GM12878 (cell line): Measurements from ENCODE around the gene DERL2. TPM values are rescaled to one million over a fixed set of nuclear protein-coding genes. Genes with fewer than 3 reads are reported as not detected.

Source experiments
- ATAC-seq: fragments of 200-7000 bp; cut with Tn5 transposase; 3 replicates; pipeline ENCODE4 v1.9.1; 2020; ENCODE audit warnings: mild to moderate bottlenecking, moderate library complexity
- BruUV-seq: library from RNA; stranded (reverse); fragments of 400-500 nt; replicated peaks from 2 replicates; lab custom pipeline; 2021; lab: Mats Ljungman, UMichigan
- CTCF ChIA-PET: fragments of 300-600 bp; sonication (Branson Sonifier 250); formaldehyde crosslinking; extraction: SDS; loops from one replicate; lab custom pipeline; 2021; ENCODE audit warnings: inconsistent platforms; lab: Yijun Ruan, JAX
- POLR2A ChIA-PET: fragments of 350-600 bp; formaldehyde crosslinking; extraction: SDS; loops from one replicate; lab custom pipeline; 2021; ENCODE audit warnings: inconsistent platforms; lab: Charles Lee
- RAD21 ChIA-PET: fragments of 300-600 bp; sonication (Branson Sonifier 250); formaldehyde crosslinking; loops from one replicate; lab custom pipeline; 2023; ENCODE audit warnings: antibody characterized with exemption; ENCODE audit not compliant: unreplicated experiment; lab: Charles Lee
- SMC1A ChIA-PET: fragments of 300-600 bp; sonication (Branson Sonifier 250); formaldehyde crosslinking; loops from one replicate; lab custom pipeline; 2023; ENCODE audit not compliant: unreplicated experiment, uncharacterized antibody; lab: Charles Lee
- DNase-seq: peaks from one replicate; pipeline ENCODE4 v3.0.0-alpha.2; 2011; ENCODE audit warnings: low read depth, low spot score
- FAIRE-seq: peaks from 3 replicates; lab custom pipeline; 2011; peaks lifted over from hg19 to GRCh38; lab: Jason Lieb, UNC
- H2AFZ ChIP-seq: 2 replicates; pipeline ENCODE4 v1.6.0; 2011; ENCODE audit warnings: low read depth, low read length, control low read depth; ENCODE audit not compliant: control insufficient read depth
- H3K27ac ChIP-seq: 2 replicates; pipeline ENCODE4 v1.5.1; 2011; ENCODE audit warnings: control low read depth; ENCODE audit not compliant: control insufficient read depth, insufficient read depth
- H3K27me3 ChIP-seq, 2 experiments: replicated peaks in 1 of 2; 2 replicates each; pipeline versions ENCODE4 v1.6.0 to v1.6.1; 2011; ENCODE audit warnings: low read length in 1 of 2; ENCODE audit not compliant: control insufficient read depth in 2 of 2, insufficient read depth in 2 of 2
- H3K36me3 ChIP-seq, 2 experiments: 2 replicates each; pipeline ENCODE4 v1.5.1; 2011; ENCODE audit warnings: low read length in 1 of 2; ENCODE audit not compliant: control insufficient read depth in 2 of 2, insufficient read depth in 2 of 2
- H3K4me1 ChIP-seq: 2 replicates; pipeline ENCODE4 v1.6.1; 2011; ENCODE audit warnings: mild to moderate bottlenecking, low read length, moderate library complexity, mixed read lengths; ENCODE audit not compliant: control insufficient read depth, insufficient read depth
- H3K4me2 ChIP-seq: 2 replicates; pipeline ENCODE4 v1.6.0; 2011; ENCODE audit warnings: control low read depth; ENCODE audit not compliant: control insufficient read depth, insufficient read depth
- H3K4me3 ChIP-seq: fragments of 200-600 bp; sonication (generic); 2 replicates; pipeline ENCODE4 v1.5.1; 2016
- H3K79me2 ChIP-seq: 2 replicates; pipeline ENCODE4 v1.6.0; 2011; ENCODE audit warnings: low read length; ENCODE audit not compliant: control insufficient read depth, insufficient read depth
- H3K9ac ChIP-seq: 2 replicates; pipeline ENCODE4 v1.8.0; 2011; ENCODE audit warnings: low read length, control low read depth, mixed read lengths; ENCODE audit not compliant: control insufficient read depth, insufficient read depth
- H3K9me3 ChIP-seq: replicated peaks from 3 replicates; pipeline ENCODE4 v1.5.1; 2011; ENCODE audit warnings: mild to moderate bottlenecking, low read length; ENCODE audit not compliant: control insufficient read depth, insufficient read depth
- H4K20me1 ChIP-seq: 2 replicates; pipeline ENCODE4 v1.6.0; 2011; ENCODE audit not compliant: control insufficient read depth, insufficient read depth
- ASH2L ChIP-seq: fragments of 300-600, 200-600 bp; sonication (generic); IDR thresholded peaks from 2 replicates; pipeline ENCODE4 v1.6.1; 2017; ENCODE audit warnings: low read depth, mild to moderate bottlenecking, borderline replicate concordance
- HCFC1 ChIP-seq: fragments of 150-350 bp; IDR thresholded peaks from 2 replicates; pipeline ENCODE4 v1.6.1; 2014; ENCODE audit warnings: low read length
- IKZF2 ChIP-seq, 2 experiments: fragments of 450-650 bp; IDR thresholded peaks; 2 replicates each; pipeline ENCODE4 v1.6.1; 2017; ENCODE audit warnings: mild to moderate bottlenecking in 2 of 2, moderate library complexity in 2 of 2
- IRF5 ChIP-seq: fragments of 450-650 bp; IDR thresholded peaks from 2 replicates; pipeline ENCODE4 v1.6.1; 2017; ENCODE audit warnings: borderline replicate concordance
- JUND ChIP-seq: IDR thresholded peaks from 2 replicates; pipeline ENCODE4 v1.6.1; 2012; ENCODE audit warnings: low read depth, mild to moderate bottlenecking, low read length, improper control_type of control experiment, moderate library complexity
- MEF2A ChIP-seq: IDR thresholded peaks from 2 replicates; pipeline ENCODE4 v1.6.1; 2011; ENCODE audit warnings: low read depth, mild to moderate bottlenecking, low read length, moderate library complexity; ENCODE audit not compliant: insufficient read depth
- NR2C1 ChIP-seq: fragments of 450-650 bp; IDR thresholded peaks from 2 replicates; pipeline ENCODE4 v1.6.1; 2017; ENCODE audit warnings: antibody characterized with exemption, mild to moderate bottlenecking, moderate library complexity
- PAX5 ChIP-seq: IDR thresholded peaks from 2 replicates; pipeline ENCODE4 v1.6.1; 2011; ENCODE audit warnings: low read depth, low read length, borderline replicate concordance
- POU2F2 ChIP-seq: IDR thresholded peaks from 3 replicates; pipeline ENCODE4 v1.6.1; 2011; ENCODE audit warnings: low read depth, mild to moderate bottlenecking, low read length, borderline replicate concordance
- RCOR1 ChIP-seq: conservative IDR thresholded peaks from 2 replicates; pipeline ENCODE4 v1.6.1; 2012; ENCODE audit warnings: low read depth, low read length, improper control_type of control experiment
- TAF1 ChIP-seq: IDR thresholded peaks from 2 replicates; pipeline ENCODE4 v1.6.1; 2011; ENCODE audit warnings: mild to moderate bottlenecking, low read depth, low read length, borderline replicate concordance
- ZNF207 ChIP-seq: fragments of 450-650 bp; IDR thresholded peaks from 2 replicates; pipeline ENCODE4 v1.6.1; 2014; ENCODE audit warnings: antibody characterized with exemption, mild to moderate bottlenecking, borderline replicate concordance
- ZNF274 ChIP-seq: IDR thresholded peaks from one replicate; pipeline ENCODE4 v1.8.0; 2011; ENCODE audit not compliant: insufficient read length, insufficient read depth
- ZZZ3 ChIP-seq: IDR thresholded peaks from 2 replicates; pipeline ENCODE4 v1.6.1; 2011; ENCODE audit warnings: low read depth; ENCODE audit not compliant: control insufficient read depth, insufficient read length
- WGBS: methylation state at CpG from one replicate; pipeline ENCODE4 v1.1.6; 2016; ENCODE audit warnings: low lambda C conversion rate; ENCODE audit not compliant: insufficient replicate concordance, insufficient coverage; ENCODE audit errors: missing lambda C conversion rate; 5-methylcytosine and 5-hydroxymethylcytosine counted together
- in situ Hi-C: fragments of 300-500 bp; cut with MboI; formaldehyde crosslinking; loops from 9 replicates; pipeline ENCODE4 v1.14.3; 2018; ENCODE audit warnings: mixed read lengths
- intact Hi-C: fragments of 100-400 bp; cut with micrococcal nuclease; formaldehyde crosslinking; loops from one replicate; pipeline ENCODE4 v1.14.2; 2022; ENCODE audit not compliant: unreplicated experiment
- polyA plus RNA-seq, 11 experiments: library from polyadenylated mRNA; depleted of rRNA in 4 of 11; unstranded in 6 of 11; stranded (reverse) in 5 of 11; fragments of >200 nt; fragmentation: Nextera tagmentation in 4 of 11; fragmentation: Illumina TruSeq in 1 of 11; extraction: Ambion mirVana in 4 of 11; extraction: Trizol in 1 of 11; gene quantifications; 1 replicate in 1 of 11; 2 replicates in 10 of 11; pipeline versions ENCODE4 v1.2.1 to v1.2.3, GENCODE V29; 2011 to 2016; ENCODE audit warnings: inconsistent platforms in 2 of 11, missing spikeins in 2 of 11, low read depth in 1 of 11
- total RNA-seq, 4 experiments: library from RNA; depleted of rRNA in 3 of 4; stranded (reverse); fragments of >200 nt in 3 of 4; fragmentation: Illumina TruSeq in 1 of 4; extraction: Trizol in 1 of 4; gene quantifications; 2 replicates each; pipeline versions ENCODE4 v1.2.1 to v1.2.3, GENCODE V29; 2013 to 2021
- TF ChIP-seq, protein P1 (sequence below): fragments of 150-350 bp; IDR thresholded peaks from 2 replicates; pipeline ENCODE4 v1.6.1; 2016; ENCODE audit warnings: low read depth, low read length
- TF ChIP-seq, protein P2 (sequence below): IDR thresholded peaks from 2 replicates; pipeline ENCODE4 v1.6.1; 2012; ENCODE audit warnings: low read length, inconsistent platforms
- TF ChIP-seq, protein P3 (sequence below): fragments of 450-650 bp; IDR thresholded peaks from 2 replicates; pipeline ENCODE4 v1.6.1; 2014; ENCODE audit warnings: mild to moderate bottlenecking

Gene DERL2
- total and polyA plus RNA-seq, 10 of the 15 experiments (the other 5 are each of a cell fraction or from before 2014, with no cell fraction given), result 40.5 to 236 (median 69.3) TPM

- ATAC-seq (no peak), DNase-seq (no peak), FAIRE-seq (no peak)
- Histone ChIP-seq H3K36me3 (peaks cover 9 to 33% of the 10 kb centered on the region in 2 experiments; a peak in 3 of 4 replicates), H4K20me1 (0 out of 2 replicates have a peak, but pooled peaks cover 1% of the 10 kb centered on the region), H3K9me3 (no peaks in the 10 kb centered on the region), H3K4me3 (no peak overlapping the region), H3K9ac (no peak overlapping the region), H3K79me2 (peaks cover 15% of the 10 kb centered on the region), H3K27me3 (no peaks in the 10 kb centered on the region), H3K27ac (no peak overlapping the region), H3K4me1 (no peaks in the 10 kb centered on the region), H3K4me2 (no peak overlapping the region), H2AFZ (no peak overlapping the region)
- ChIA-PET SMC1A (no interaction called here), CTCF (no interaction called here), POLR2A (no interaction called here), RAD21 (no interaction called here)
- TF ChIP-seq, protein P1, sequence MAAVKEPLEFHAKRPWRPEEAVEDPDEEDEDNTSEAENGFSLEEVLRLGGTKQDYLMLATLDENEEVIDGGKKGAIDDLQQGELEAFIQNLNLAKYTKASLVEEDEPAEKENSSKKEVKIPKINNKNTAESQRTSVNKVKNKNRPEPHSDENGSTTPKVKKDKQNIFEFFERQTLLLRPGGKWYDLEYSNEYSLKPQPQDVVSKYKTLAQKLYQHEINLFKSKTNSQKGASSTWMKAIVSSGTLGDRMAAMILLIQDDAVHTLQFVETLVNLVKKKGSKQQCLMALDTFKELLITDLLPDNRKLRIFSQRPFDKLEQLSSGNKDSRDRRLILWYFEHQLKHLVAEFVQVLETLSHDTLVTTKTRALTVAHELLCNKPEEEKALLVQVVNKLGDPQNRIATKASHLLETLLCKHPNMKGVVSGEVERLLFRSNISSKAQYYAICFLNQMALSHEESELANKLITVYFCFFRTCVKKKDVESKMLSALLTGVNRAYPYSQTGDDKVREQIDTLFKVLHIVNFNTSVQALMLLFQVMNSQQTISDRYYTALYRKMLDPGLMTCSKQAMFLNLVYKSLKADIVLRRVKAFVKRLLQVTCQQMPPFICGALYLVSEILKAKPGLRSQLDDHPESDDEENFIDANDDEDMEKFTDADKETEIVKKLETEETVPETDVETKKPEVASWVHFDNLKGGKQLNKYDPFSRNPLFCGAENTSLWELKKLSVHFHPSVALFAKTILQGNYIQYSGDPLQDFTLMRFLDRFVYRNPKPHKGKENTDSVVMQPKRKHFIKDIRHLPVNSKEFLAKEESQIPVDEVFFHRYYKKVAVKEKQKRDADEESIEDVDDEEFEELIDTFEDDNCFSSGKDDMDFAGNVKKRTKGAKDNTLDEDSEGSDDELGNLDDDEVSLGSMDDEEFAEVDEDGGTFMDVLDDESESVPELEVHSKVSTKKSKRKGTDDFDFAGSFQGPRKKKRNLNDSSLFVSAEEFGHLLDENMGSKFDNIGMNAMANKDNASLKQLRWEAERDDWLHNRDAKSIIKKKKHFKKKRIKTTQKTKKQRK, result no peak
- TF ChIP-seq ZNF207 (no peak), POU2F2 (no peak), JUND (no peak), IKZF2 (IDR thresholded peaks at IDR 0.05) (no peak), MEF2A (no peak), NR2C1 (no peak), PAX5 (no peak), ASH2L (no peak), RCOR1 (no peak), IRF5 (no peak), HCFC1 (no peak), ZZZ3 (no peak), TAF1 (no peak), ZNF274 (no peak)
- TF ChIP-seq, protein P2, sequence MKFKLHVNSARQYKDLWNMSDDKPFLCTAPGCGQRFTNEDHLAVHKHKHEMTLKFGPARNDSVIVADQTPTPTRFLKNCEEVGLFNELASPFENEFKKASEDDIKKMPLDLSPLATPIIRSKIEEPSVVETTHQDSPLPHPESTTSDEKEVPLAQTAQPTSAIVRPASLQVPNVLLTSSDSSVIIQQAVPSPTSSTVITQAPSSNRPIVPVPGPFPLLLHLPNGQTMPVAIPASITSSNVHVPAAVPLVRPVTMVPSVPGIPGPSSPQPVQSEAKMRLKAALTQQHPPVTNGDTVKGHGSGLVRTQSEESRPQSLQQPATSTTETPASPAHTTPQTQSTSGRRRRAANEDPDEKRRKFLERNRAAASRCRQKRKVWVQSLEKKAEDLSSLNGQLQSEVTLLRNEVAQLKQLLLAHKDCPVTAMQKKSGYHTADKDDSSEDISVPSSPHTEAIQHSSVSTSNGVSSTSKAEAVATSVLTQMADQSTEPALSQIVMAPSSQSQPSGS, result no peak
- TF ChIP-seq, protein P3, sequence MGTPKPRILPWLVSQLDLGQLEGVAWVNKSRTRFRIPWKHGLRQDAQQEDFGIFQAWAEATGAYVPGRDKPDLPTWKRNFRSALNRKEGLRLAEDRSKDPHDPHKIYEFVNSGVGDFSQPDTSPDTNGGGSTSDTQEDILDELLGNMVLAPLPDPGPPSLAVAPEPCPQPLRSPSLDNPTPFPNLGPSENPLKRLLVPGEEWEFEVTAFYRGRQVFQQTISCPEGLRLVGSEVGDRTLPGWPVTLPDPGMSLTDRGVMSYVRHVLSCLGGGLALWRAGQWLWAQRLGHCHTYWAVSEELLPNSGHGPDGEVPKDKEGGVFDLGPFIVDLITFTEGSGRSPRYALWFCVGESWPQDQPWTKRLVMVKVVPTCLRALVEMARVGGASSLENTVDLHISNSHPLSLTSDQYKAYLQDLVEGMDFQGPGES, result no peak
- intact Hi-C loops, result no loop called here
- in situ Hi-C loops, result no loop called here
- BruUV-seq, result no TSS peak
- 97% methylated on average over 4 of the region's 4 CpGs for WGBS
Measured at GRCh38 chr17:5478992-5479391, 7.0 kb downstream of the DERL2 start.
